Measurements from ENCODE around the gene ISYNA1.

GRCh38 chr19:18429717-18430416 is 8.1 kb downstream of the ISYNA1 start:
- TF ChIP-seq, protein P1, sequence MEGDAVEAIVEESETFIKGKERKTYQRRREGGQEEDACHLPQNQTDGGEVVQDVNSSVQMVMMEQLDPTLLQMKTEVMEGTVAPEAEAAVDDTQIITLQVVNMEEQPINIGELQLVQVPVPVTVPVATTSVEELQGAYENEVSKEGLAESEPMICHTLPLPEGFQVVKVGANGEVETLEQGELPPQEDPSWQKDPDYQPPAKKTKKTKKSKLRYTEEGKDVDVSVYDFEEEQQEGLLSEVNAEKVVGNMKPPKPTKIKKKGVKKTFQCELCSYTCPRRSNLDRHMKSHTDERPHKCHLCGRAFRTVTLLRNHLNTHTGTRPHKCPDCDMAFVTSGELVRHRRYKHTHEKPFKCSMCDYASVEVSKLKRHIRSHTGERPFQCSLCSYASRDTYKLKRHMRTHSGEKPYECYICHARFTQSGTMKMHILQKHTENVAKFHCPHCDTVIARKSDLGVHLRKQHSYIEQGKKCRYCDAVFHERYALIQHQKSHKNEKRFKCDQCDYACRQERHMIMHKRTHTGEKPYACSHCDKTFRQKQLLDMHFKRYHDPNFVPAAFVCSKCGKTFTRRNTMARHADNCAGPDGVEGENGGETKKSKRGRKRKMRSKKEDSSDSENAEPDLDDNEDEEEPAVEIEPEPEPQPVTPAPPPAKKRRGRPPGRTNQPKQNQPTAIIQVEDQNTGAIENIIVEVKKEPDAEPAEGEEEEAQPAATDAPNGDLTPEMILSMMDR (conservative IDR thresholded peaks at IDR 0.05), result no peak
- TF ChIP-seq EZH2 (IDR thresholded peaks at IDR 0.05; ENCODE audit: low read depth), result no peak
